Ovary (tissue), 3 donors: ENCODE measurements around the gene MEP1A.
"Not testable (repeated sequence)": the region's sequence is repeated elsewhere in the genome, so short reads cannot be mapped to it uniquely, and the experiment has no call there.

ENCODE experiments used
- CTCF ChIP-seq, 3 donors: fragments of 450-650 bp in 2 of 3; fragments of 200-600 bp in 1 of 3; IDR thresholded peaks; one replicate each; pipeline versions ENCODE4 v1.5.1 to v1.8.0; 2016 to 2022; ENCODE audit warnings: antibody characterized with exemption in 3 of 3, mild to moderate bottlenecking in 1 of 3
- EP300 ChIP-seq: sonication (generic); formaldehyde crosslinking; IDR thresholded peaks from one replicate; pipeline ENCODE4 v1.6.1; 2017; ENCODE audit warnings: antibody characterized with exemption
- POLR2A ChIP-seq: fragments of 450-650 bp; IDR thresholded peaks from one replicate; pipeline ENCODE4 v1.6.1; 2017; ENCODE audit warnings: antibody characterized with exemption, mild to moderate bottlenecking, moderate library complexity
- donor health status: DM: no; HTN: no; CAD: no.

- not testable (repeated sequence) for TF ChIP-seq CTCF (IDR thresholded peaks at IDR 0.05); POLR2A; EP300
Observed at GRCh38 chr6:46744159-46744725, 48.9 kb upstream of the MEP1A start.
